GM10248 (cell line): Measurements from ENCODE around the gene ADM5.
A peak's percentile ranks its signal among the peaks of the same experiment; 100 is the strongest.

Experiments
- CTCF ChIA-PET: fragments of 300-600 bp; sonication (Branson Sonifier 250); formaldehyde crosslinking; extraction: SDS; loops from one replicate; lab custom pipeline; 2021; ENCODE audit warnings: antibody characterized with exemption; lab: Yijun Ruan, JAX
- POLR2A ChIA-PET: fragments of 350-650 bp; sonication (Branson Sonifier 250); formaldehyde crosslinking; extraction: SDS; loops from one replicate; lab custom pipeline; 2020; ENCODE audit warnings: antibody characterized with exemption; lab: Yijun Ruan, JAX
- DNase-seq: peaks from one replicate; pipeline ENCODE4 v3.0.0; 2012; ENCODE audit errors: extremely low spot score
- TF ChIP-seq, protein P1 (sequence below): IDR thresholded peaks from 2 replicates; pipeline ENCODE4 v1.5.1; 2012; ENCODE audit warnings: mild to moderate bottlenecking, low read depth; ENCODE audit errors: extremely low read depth, missing control alignments, control extremely low read depth

ADM5 gene

DNA sequence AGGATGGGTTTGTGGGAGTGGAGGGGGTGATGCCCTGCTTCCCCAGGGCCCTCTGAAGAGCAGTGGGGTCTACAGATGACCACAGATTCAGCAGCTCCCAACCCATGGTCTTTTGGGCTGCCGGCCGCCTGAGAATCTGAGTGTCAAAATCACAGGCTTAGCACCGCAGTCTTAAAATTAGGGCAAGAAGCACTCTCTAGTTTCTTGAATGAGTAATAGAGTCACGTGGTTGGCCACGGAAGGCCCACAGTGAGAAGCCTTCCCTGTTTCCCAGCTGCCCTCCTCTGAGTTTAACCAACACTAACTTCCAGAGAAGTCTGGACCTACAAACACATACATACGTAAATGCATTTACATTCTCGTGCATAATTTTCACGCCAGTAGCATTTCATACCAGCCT, 7.1 kb upstream of the ADM5 start:
- TF ChIP-seq, protein P1, sequence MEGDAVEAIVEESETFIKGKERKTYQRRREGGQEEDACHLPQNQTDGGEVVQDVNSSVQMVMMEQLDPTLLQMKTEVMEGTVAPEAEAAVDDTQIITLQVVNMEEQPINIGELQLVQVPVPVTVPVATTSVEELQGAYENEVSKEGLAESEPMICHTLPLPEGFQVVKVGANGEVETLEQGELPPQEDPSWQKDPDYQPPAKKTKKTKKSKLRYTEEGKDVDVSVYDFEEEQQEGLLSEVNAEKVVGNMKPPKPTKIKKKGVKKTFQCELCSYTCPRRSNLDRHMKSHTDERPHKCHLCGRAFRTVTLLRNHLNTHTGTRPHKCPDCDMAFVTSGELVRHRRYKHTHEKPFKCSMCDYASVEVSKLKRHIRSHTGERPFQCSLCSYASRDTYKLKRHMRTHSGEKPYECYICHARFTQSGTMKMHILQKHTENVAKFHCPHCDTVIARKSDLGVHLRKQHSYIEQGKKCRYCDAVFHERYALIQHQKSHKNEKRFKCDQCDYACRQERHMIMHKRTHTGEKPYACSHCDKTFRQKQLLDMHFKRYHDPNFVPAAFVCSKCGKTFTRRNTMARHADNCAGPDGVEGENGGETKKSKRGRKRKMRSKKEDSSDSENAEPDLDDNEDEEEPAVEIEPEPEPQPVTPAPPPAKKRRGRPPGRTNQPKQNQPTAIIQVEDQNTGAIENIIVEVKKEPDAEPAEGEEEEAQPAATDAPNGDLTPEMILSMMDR, result no peak
- CTCF ChIA-PET, result interaction anchor here (1.2 to 1.9 kb wide), 2 partner anchors 14 to 135 kb away, joined by 5 to 11 read pairs; no protein-coding TSS in a partner anchor
- POLR2A ChIA-PET, result interaction anchor here (0.6 kb wide), 1 partner anchor 187 kb away, joined by 4 read pairs; no protein-coding TSS in a partner anchor
- DNase-seq, result no peak

DNA sequence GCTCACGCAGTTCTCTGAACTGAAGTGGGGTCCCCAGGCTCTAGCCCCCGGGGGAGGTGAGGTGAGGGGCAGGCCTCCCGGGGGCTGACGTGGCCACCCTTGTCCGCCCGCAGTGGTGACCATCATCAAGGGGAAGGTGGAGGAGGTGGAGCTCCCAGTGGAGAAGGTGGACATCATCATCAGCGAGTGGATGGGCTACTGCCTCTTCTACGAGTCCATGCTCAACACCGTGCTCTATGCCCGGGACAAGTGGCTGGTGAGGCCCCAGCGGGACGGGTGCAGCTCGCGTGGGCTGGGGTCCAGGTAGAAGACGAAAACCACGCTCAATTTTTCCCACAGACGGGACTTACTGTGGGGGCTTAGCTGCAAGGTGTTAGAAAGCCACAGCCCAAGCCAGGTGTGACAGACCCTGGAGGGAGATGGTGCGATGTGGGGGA, 5.6 kb upstream of the ADM5 start:
- no peak for DNase-seq
- TF ChIP-seq, protein P1, result no peak
- POLR2A ChIA-PET, result no interaction called here
- CTCF ChIA-PET, result interaction anchor here (0.6 to 2.0 kb wide), 7 partner anchors 8 to 181 kb away, joined by 3 to 6 read pairs (median 4); no protein-coding TSS in a partner anchor

DNA sequence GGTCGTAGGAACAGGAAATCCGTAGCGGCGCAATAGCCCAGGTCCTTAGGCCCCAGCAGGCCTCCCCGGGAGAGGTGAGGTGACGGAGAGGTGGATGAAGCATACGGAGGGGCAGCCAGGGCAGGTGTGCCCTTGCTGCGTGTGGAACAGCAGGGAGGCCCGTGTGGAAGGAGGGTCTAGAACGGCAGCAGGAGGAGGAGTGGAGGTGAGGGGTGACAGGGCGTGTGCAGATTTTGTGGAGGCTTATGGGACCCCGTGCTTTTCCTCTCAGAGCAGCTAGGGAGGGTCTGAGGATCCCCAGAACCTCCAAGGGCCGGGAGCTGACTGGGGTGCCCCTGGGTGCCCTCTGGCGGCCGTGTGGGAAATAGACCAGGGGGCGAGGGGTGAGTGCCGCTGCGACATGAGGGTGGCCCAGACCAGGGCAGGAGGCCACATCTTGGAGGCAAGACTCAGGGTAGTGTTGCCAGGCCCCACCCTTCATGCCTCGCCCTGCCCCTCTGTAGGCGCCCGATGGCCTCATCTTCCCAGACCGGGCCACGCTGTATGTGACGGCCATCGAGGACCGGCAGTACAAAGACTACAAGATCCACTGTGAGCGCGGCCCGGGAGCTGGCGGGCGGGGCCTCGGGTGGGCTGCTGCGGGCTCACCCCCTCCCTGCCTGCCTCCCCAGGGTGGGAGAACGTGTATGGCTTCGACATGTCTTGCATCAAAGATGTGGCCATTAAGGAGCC, 5.0 kb upstream of the ADM5 start:
- TF ChIP-seq, protein P1, result peak; percentile 51
- DNase-seq, result peak; percentile 52
- ChIA-PET CTCF (interaction anchor here (0.6 to 2.0 kb wide), 7 partner anchors 9 to 182 kb away, joined by 3 to 6 read pairs (median 4); no protein-coding TSS in a partner anchor), POLR2A (no interaction called here)

DNA sequence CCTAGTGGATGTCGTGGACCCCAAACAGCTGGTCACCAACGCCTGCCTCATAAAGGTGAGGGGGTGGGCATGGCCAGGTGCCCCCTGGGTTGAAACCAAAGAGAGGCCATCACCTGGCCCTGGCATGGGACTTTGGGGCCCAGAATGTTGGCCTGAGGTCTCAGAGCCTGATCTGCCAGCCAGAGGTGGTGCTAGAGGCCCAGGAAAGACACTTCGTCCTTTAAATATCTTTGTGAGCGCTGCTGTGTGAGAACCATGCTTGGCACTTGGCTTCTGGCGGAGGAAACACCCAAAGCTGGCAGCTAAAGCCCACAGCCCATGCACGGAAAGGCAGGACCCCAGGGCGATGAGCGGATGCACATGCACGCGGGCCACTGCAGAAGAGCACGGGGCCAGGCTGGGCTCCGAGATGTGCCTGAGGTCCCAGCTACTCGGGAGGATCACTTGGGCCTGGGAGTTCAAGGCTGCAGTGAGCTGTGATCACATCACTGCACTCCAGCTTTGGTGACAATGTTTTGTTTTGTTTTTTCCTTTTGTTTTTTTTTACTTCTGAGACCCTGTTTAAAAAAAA, 4.3 kb upstream of the ADM5 start:
- no peak for DNase-seq
- CTCF ChIA-PET, result interaction anchor here (1.0 to 2.0 kb wide), 7 partner anchors 9 to 182 kb away, joined by 3 to 6 read pairs (median 4); no protein-coding TSS in a partner anchor
- TF ChIP-seq, protein P1, result no peak
- POLR2A ChIA-PET, result interaction anchor here (0.6 kb wide), 1 partner anchor 10 kb away, joined by 4 read pairs; no protein-coding TSS in a partner anchor

DNA sequence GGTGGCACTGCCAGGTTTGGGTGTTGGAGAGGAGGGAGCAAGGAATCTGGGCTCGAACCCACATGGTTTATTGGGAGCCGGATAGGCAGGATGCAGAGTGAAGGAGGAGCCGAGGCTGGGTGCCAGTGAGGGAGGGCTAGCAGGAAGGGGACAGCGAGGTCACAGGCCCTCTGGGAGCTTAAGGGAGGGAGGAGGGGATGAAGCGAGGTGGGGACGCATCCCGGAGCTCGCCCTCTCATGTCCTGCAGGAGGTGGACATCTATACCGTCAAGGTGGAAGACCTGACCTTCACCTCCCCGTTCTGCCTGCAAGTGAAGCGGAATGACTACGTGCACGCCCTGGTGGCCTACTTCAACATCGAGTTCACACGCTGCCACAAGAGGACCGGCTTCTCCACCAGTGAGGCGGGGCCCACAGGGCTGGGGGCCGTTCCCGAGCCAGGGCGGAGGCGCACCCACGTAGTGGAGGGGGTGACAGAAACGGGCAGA, 3.5 kb upstream of the ADM5 start:
- DNase-seq, result no peak
- CTCF ChIA-PET, result interaction anchor here (1.4 to 1.9 kb wide), 3 partner anchors 13 to 116 kb away, joined by 3 to 5 read pairs (median 4); no protein-coding TSS in a partner anchor
- POLR2A ChIA-PET, result interaction anchor here (0.6 kb wide), 1 partner anchor 11 kb away, joined by 4 read pairs; no protein-coding TSS in a partner anchor
- TF ChIP-seq, protein P1, result no peak

DNA sequence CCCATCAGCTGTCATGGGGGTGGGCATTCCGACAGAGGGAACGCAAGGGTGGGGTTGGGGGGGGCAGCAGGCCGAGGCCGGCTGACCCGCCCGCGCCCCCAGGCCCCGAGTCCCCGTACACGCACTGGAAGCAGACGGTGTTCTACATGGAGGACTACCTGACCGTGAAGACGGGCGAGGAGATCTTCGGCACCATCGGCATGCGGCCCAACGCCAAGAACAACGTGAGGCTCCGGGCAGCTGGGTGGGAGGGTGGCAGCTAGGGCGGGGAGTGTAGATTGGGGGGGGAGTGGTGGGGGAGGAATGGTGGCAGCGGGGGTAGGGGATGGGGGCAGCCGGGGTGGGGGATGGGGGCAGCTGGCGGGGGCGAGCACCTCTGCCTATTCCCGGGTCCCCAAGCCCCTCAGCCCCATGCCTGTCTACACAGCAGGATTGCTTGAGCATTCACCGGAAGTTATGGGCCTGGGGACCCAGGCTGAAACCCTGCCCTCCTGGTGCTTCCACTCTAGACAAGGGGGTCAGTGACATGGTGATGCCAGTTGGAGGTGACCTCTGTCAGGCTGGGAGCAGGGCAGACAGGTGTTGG, 2.8 kb upstream of the ADM5 start:
- TF ChIP-seq, protein P1, result no peak
- CTCF ChIA-PET, result interaction anchor here (1.4 to 1.8 kb wide), 2 partner anchors 101 to 117 kb away, joined by 3 to 5 read pairs; no protein-coding TSS in a partner anchor
- no peak for DNase-seq
- POLR2A ChIA-PET, result interaction anchor here (0.7 kb wide), 1 partner anchor 162 kb away, joined by 3 read pairs; no protein-coding TSS in a partner anchor
